Endothelial cell of umbilical vein (primary cell): ENCODE results near the gene KLHL30. TPM values are rescaled to one million over a fixed set of nuclear protein-coding genes. Genes with fewer than 3 reads are reported as not detected.

Experiments
- BruUV-seq: library from RNA; stranded (reverse); fragments of 400-500 nt; replicated peaks from 2 replicates; lab custom pipeline; 2021; lab: Mats Ljungman, UMichigan
- CTCF ChIA-PET: fragments of 300-600, 350-600 bp; sonication (Branson Sonifier 250); formaldehyde crosslinking; loops from one replicate; lab custom pipeline; 2021; ENCODE audit warnings: antibody characterized with exemption, inconsistent platforms; lab: Charles Lee
- POLR2A ChIA-PET: fragments of 300-600, 350-600 bp; sonication (Branson Sonifier 250); formaldehyde crosslinking; loops from one replicate; lab custom pipeline; 2021; ENCODE audit warnings: antibody characterized with exemption, inconsistent platforms; lab: Charles Lee
- DNase-seq: peaks from one replicate; pipeline ENCODE4 v3.0.0-alpha.2; 2011; ENCODE audit warnings: low read depth, low spot score
- FAIRE-seq: peaks from 2 replicates; lab custom pipeline; 2011; peaks lifted over from hg19 to GRCh38; lab: Jason Lieb, UNC
- H2AFZ ChIP-seq: 2 replicates; pipeline ENCODE4 v1.6.0; 2012; ENCODE audit warnings: low read depth, low read length, control low read depth, inconsistent platforms
- H3K27ac ChIP-seq: 2 replicates; pipeline ENCODE4 v1.5.1; 2011; ENCODE audit warnings: low read depth, mild to moderate bottlenecking, control low read depth, low read length, moderate library complexity; ENCODE audit not compliant: insufficient read depth
- H3K27me3 ChIP-seq, 2 experiments: 2 replicates each; pipeline versions ENCODE4 v1.6.0 to v1.6.1; 2011; ENCODE audit warnings: low read length in 2 of 2, mixed read lengths in 1 of 2; ENCODE audit not compliant: control insufficient read depth in 2 of 2, insufficient read depth in 2 of 2
- H3K36me3 ChIP-seq, 2 experiments: 2 replicates in 1 of 2; 3 replicates in 1 of 2; pipeline ENCODE4 v1.5.1; 2011; ENCODE audit warnings: low read length in 2 of 2, mild to moderate bottlenecking in 1 of 2, moderate library complexity in 1 of 2; ENCODE audit not compliant: control insufficient read depth in 2 of 2, insufficient read depth in 2 of 2; ENCODE audit errors: extremely low read depth in 1 of 2
- H3K4me1 ChIP-seq: 3 replicates; pipeline ENCODE4 v1.5.1; 2011; ENCODE audit warnings: mild to moderate bottlenecking, low read length; ENCODE audit not compliant: control insufficient read depth, insufficient read depth; ENCODE audit errors: extremely low read depth
- H3K4me2 ChIP-seq: 2 replicates; pipeline ENCODE4 v1.6.1; 2011; ENCODE audit warnings: low read length, control low read depth, mixed read lengths; ENCODE audit not compliant: insufficient read depth
- H3K4me3 ChIP-seq, 3 experiments: fragments of 200-600 bp in 1 of 3; sonication (generic), shearing (Covaris generic) in 1 of 3; replicated peaks in 1 of 3; 2 replicates each; pipeline ENCODE4 v1.5.1; 2011 to 2016; ENCODE audit warnings: control low read depth in 3 of 3, low read length in 3 of 3, mild to moderate bottlenecking in 2 of 3, inconsistent platforms in 1 of 3, low read depth in 1 of 3, moderate library complexity in 1 of 3; ENCODE audit not compliant: insufficient read depth in 1 of 3
- H3K79me2 ChIP-seq: 2 replicates; pipeline ENCODE4 v1.6.0; 2012; ENCODE audit warnings: low read length, inconsistent platforms; ENCODE audit not compliant: control insufficient read depth, insufficient read depth
- H3K9ac ChIP-seq: replicated peaks from 2 replicates; pipeline ENCODE3; 2011; ENCODE audit warnings: low read length, control low read depth; ENCODE audit not compliant: insufficient read depth; ENCODE audit errors: extremely low read depth
- H3K9me1 ChIP-seq: replicated peaks from 3 replicates; pipeline ENCODE4 v1.6.0; 2011; ENCODE audit warnings: mild to moderate bottlenecking, low read length; ENCODE audit not compliant: control insufficient read depth, insufficient read depth; ENCODE audit errors: extremely low read depth
- H3K9me3 ChIP-seq: replicated peaks from 2 replicates; pipeline ENCODE4 v1.5.1; 2012; ENCODE audit warnings: low read length, inconsistent platforms; ENCODE audit not compliant: control insufficient read depth, insufficient read depth
- H4K20me1 ChIP-seq: replicated peaks from 2 replicates; pipeline ENCODE3; 2011; ENCODE audit warnings: mild to moderate bottlenecking, low read length; ENCODE audit not compliant: control insufficient read depth, insufficient read depth; ENCODE audit errors: extremely low read depth
- CTCF ChIP-seq, 2 donors: IDR thresholded peaks; 1 replicate in 1 of 2; 2 replicates in 1 of 2; pipeline ENCODE4 v1.5.1; 2011; ENCODE audit warnings: low read length in 2 of 2, mild to moderate bottlenecking in 2 of 2, moderate library complexity in 2 of 2, control low read depth in 1 of 2, inconsistent platforms in 1 of 2, low read depth in 1 of 2; ENCODE audit not compliant: insufficient read depth in 1 of 2; ENCODE audit errors: extremely low read depth in 1 of 2
- EZH2 ChIP-seq: IDR thresholded peaks from 2 replicates; pipeline ENCODE4 v1.6.1; 2012; ENCODE audit warnings: borderline replicate concordance, low read depth, mild to moderate bottlenecking, moderate library complexity, low read length, inconsistent platforms; ENCODE audit not compliant: severe bottlenecking
- FOS ChIP-seq: IDR thresholded peaks from 2 replicates; pipeline ENCODE4 v1.6.1; 2011; ENCODE audit warnings: mild to moderate bottlenecking, low read length, moderate library complexity, borderline replicate concordance; ENCODE audit not compliant: insufficient read depth
- GATA2 ChIP-seq: IDR thresholded peaks from 2 replicates; pipeline ENCODE4 v1.7.0; 2011; ENCODE audit warnings: low read depth, mild to moderate bottlenecking, moderate library complexity, mixed read lengths, low read length; ENCODE audit not compliant: insufficient read length, insufficient read depth
- JUN ChIP-seq: IDR thresholded peaks from 2 replicates; pipeline ENCODE4 v1.6.1; 2011; ENCODE audit warnings: borderline replicate concordance, low read depth; ENCODE audit not compliant: insufficient read length, insufficient read depth
- MAX ChIP-seq: IDR thresholded peaks from 2 replicates; pipeline ENCODE4 v1.6.1; 2011; ENCODE audit not compliant: insufficient read depth, insufficient read length
- MYC ChIP-seq: IDR thresholded peaks from one replicate; pipeline ENCODE4 v1.6.1; 2011; ENCODE audit warnings: mild to moderate bottlenecking, low read depth, low read length
- POLR2A ChIP-seq: IDR thresholded peaks from 2 replicates; pipeline ENCODE4 v1.6.1; 2012; ENCODE audit warnings: low read depth, mild to moderate bottlenecking, control low read depth, low read length
- POLR2AphosphoS5 ChIP-seq: IDR thresholded peaks from 2 replicates; pipeline ENCODE4 v1.6.1; 2012; ENCODE audit warnings: low read depth, mild to moderate bottlenecking, control low read depth, low read length, moderate library complexity; ENCODE audit not compliant: insufficient read depth
- dilution Hi-C: fragments of 300-500 bp; cut with MboI; formaldehyde crosslinking; loops from one replicate; pipeline ENCODE4 v1.15.0; 2019; ENCODE audit warnings: low sequenced_read_pairs; ENCODE audit not compliant: extremely low pct_ligation_motif_present
- intact Hi-C: fragments of 100-400 bp; cut with micrococcal nuclease; formaldehyde crosslinking; loops from one replicate; pipeline ENCODE4 v1.10.0; 2022
- polyA plus RNA-seq, 4 experiments: library from polyadenylated mRNA; depleted of rRNA in 3 of 4; stranded (reverse) in 3 of 4; unstranded in 1 of 4; fragments of >200 nt; gene quantifications; 2 replicates each; pipeline versions ENCODE4 v1.2.1 to v1.2.3, GENCODE V29; 2011 to 2012; ENCODE audit warnings: missing spikeins in 1 of 4
- total RNA-seq: library from RNA; stranded (reverse); gene quantifications from 2 replicates; pipeline ENCODE4 v1.2.3, GENCODE V29; 2021

The KLHL30 gene
- total and polyA plus RNA-seq, 2 donors (not counting 3 experiments of a cell fraction or from before 2014, with no cell fraction given) = not detected

- DNase-seq = no peak
- intact Hi-C loops (loop anchor here (1.0 kb wide), 1 partner anchor 35 kb away; the partner anchor contains the start of gene ILKAP), dilution Hi-C loops (no loop called here)
- Histone ChIP-seq H4K20me1 (no peaks in the 10 kb centered on the region), H3K27me3 (peaks cover 1 to 7% of the 10 kb centered on the region in 2 experiments), H3K4me1 (peaks cover 29% of the 10 kb centered on the region), H2AFZ (no peak overlapping the region), H3K9ac (peak overlapping the region; percentile 33), H3K9me1 (no peaks in the 10 kb centered on the region), H3K4me3 (no peak overlapping the region), H3K36me3 (peaks cover 8 to 13% of the 10 kb centered on the region in 2 experiments), H3K79me2 (no peaks in the 10 kb centered on the region), H3K9me3 (no peaks in the 10 kb centered on the region), H3K27ac (peak overlapping the region; percentile 89), H3K4me2 (no peak overlapping the region)
- no peak for FAIRE-seq
- POLR2A ChIA-PET = no interaction called here
- CTCF ChIA-PET = interaction anchor here (1.3 kb wide), 1 partner anchor 9 kb away, joined by 4 read pairs; the partner anchor contains the start of gene ERFE
- TF ChIP-seq MAX (no peak), GATA2 (no peak), JUN (no peak), POLR2AphosphoS5 (no peak), FOS (no peak), EZH2 (no peak), CTCF (IDR thresholded peaks at IDR 0.05; ENCODE audit: extremely low read depth in 1 of 2, insufficient read depth in 1 of 2, low read depth in 1 of 2, low read length in 2 of 2) (no peak), POLR2A (no peak), MYC (no peak)
- no TSS peak for BruUV-seq
Observed at GRCh38 chr2:238168196-238169047, 30.0 kb downstream of the KLHL30 start.
